HCEC 1CT (cell line): Measurements from ENCODE around the gene HOXB5.

Experiments
- DNase-seq: peaks from one replicate; pipeline ENCODE4 v3.0.0-alpha.2; 2017

Gene HOXB5

DNA sequence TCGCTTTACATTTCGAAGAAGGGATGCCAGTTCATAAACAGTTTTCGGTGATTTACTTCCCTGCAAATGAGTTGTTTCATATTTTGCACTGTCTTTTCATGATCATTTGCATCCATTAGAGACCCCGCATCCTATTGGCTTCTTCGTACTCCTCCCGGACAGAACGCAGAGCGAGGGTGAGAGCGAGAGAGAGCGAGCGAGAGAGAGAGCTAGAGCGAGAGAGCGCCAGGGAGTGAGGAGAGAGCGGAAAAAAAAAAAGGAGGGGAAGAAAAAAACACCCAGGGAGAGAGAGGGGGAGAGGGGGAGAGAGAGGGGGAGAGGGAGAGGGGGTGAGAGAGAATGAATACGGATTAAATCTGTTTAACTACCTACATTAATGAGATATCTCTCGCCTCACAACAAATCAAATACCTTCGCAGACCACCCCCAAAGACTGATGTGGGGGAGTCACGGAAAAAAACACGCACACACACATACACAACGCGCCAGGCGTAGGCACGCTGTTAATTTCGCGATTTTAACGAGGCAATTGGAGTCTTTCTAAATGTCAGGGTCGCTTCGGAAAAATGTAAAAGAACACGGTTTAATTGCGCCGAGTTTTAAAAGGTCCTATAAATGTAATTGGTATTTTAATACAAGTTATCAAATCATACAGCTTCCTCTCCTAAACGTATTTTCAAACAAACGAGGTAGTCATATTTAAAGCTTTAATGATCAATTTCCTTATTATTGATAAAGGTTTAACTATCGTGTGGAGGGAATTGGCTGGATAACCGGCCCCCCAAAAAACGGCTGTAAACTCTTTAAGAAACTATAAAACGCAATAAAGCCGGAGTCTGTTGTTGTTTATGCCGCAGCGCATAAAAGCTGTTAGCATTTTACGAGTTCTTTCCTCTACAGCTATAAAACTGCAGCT lies 21.7 kb upstream of the HOXB5 start, which contains the start of gene HOXB8:
TSS of gene HOXB8 (minus strand) at position 246 of the 916 bp plus-strand sequence. CDS start 588 bp downstream, outside the sequence.
- DNase-seq, result no peak

DNA sequence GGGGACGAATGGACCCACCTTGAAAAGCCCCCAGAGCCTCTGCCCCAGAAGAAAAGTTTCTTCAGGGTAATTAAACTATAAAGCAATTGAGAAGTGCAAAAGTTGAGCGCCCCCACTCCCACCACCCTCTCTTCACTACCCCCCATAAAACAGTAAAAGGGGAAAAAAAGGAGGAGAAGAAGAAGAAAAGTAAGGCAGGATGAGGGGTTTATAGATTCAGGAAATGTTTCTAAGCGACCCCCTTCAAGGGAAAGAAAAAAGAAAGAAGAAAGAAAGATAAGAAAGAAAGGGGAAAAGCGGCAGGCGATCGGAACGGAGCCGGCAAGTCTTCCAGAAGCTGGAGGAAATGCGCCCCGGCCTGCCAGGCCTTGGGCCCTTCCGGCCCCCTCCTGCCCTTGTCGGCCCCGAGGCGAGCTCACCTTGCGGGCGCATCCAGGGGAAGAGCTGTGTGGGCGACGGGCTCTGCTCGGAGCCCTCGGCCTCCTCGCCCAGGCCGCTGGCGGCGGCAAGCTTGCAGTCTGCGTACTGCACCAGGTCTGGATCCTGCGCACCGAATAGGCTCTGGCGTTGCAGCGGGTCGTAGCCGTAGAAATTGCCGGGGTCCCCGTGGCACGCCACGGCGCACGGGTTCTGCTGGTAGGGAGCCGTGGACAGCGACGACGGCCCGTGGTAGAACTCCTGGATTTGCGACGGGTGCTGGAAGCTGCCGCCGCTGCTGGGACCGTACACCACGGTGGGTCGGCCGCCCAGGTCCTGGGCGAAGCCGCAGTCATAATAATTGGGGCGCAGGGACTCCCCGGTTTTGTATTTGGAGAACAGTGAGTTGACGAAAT lies 20.5 kb upstream of the HOXB5 start:
- DNase-seq, result no peak

DNA sequence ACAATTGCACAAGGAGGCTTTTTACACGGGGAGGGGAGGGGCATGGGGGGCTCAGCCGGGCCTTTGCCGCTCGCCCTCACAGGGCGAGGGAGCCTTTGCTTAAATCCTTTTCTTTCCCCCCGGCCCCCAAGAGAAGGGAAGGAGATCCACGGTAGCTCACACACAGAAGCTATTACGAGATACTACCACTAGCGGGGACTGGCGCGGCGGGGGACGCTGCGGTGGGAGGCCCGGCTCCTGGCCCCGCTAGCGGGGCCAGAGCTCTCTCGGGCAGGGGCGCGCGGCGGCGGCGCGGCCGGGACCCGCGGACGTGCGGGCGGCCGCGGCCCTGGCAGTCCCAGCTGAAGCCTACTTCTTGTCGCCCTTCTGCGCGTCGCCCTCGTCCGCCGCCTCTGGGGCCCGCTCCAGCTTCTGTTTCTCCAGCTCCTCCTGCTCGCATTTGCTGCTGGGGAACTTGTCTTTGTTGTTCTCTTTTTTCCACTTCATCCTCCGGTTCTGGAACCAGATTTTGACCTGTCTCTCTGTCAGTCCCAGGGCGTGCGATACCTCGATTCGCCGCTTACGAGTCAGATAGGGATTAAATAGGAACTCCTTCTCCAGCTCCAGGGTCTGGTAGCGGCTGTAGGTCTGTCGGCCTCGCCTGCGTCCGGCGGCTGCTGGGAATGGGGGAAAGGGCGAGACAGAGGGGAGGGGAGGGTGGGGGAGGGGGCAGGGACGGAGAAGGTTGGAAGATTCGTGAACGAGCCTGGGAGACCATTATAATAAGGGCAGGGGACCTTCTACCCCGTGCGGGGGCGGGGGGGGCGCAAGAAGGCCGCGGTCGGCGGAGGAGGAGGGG lies 19.5 kb upstream of the HOXB5 start:
- DNase-seq, result peak; percentile 60

DNA sequence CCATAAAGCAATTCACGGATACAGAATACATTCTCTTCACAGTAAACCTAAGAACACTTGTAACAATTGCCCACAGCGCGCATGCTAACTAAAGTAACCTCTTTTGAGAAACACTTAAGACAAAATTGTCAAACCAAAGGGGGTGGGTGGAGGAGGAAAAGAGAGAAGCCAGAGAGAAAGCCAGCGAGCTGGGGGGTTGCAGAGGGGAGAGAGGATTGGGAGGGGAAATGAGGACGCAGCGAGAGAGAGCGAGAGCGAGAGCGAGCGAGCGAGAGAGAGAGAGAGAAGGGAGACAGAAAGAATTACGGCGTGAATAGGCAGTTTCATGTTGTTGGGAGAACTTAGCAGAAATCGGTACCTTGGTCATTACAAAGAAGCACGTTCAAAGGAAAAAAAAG lies 18.9 kb upstream of the HOXB5 start:
- no peak for DNase-seq

DNA sequence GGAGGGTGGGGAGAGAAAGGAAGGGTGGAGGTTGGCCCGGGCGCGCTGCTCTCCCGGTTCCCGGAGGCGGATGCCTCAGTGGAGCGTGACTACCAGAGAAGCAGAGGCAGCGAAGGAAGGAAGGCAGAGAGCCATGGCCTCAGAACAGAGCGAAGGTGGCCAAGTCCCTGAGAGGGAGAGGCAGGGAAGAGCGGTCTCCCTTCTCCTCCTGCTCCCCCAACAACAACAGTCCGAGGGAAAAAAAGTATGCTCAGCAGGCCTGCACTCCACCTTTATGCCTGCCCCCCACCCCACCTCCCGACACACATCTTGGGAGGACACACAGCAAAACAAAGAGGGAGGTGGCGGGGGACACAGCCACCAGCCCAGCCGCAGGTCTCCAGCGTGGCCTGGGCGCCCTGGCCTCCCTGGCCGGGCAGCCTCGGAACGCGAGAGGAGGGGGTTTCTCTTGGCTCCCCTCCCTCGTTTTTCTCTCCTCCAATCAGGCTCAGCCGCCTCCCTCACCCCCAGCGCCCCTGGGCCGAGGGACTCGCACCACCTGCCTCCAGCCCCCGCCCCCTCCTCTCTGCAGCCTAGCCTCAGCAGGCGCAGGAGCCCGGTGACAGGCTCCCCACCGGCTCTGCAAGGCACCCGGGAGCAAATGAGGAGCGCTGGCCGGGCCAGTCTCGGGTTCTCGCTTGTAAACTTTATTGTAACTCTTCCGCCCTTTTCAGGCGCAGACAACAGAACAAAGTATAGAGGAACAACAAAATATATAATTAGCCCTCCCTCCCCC lies 18.3 kb upstream of the HOXB5 start:
- no peak for DNase-seq

DNA sequence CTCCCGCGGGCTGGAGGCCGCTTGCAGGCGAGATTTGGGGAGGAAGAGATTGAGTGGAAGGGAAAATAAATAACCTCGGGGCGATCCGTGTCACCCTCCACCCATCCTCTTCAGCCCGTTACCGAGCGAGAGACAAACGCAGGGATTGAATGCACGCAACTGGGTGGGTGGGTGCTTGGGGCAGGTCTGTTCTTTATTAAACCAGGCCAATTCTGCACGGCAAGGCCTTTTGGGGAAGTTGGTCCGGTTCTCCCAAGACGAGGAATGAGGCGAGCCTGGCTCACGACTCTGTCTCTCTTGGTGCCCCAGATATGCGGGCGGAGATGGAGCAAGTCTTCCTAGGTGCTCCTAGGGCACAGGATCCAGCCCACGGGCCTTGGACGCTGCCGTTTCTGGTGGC lies 17.6 kb upstream of the HOXB5 start:
- peak; percentile 23 for DNase-seq

DNA sequence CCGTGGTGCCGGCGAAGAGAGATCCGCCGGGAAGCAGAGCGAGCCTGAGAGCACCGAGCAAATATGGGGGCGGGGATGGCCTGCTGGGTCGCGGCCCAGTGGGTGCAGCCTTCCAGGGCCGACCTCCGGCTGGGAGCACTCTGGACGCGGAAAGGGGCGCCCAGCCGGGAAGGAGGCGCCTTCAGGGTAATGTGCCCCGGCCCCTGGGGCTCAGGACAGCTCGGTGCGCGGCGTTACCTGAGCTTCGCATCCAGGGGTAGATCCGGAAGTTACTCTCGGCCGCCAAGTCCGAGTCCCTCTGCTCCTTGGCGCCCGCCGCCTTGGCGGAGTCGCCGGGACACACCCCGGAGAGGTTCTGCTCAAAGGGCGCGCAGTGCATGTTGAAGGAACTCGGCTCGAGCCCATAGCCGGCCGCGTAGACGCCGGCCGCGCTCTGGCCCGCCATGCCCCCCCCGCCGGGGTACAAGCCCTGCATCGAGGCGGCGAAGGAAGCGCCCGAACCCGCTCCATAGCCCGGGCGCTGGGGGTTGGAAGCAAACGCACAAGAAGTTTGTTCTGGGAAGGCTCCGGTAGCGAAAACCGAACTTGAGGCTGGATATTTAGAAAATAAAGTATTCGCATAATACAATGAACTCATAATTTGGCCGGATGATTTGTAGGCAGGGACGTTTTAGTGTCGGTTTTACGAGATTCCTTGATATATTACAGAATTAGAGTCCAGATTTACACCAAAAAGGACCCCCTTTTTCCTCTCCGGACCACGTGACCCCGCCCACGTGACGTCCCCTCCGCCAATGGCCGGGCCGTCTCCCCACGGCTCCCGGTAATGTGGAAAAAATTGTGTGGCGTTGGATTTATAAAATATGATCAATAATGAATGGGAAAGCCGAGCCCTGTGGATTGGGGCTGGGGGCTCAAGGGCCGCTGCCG lies 17.0 kb upstream of the HOXB5 start, which contains the start of gene HOXB7:
TSS of gene HOXB7 (minus strand) at position 736 of the 930 bp plus-strand sequence. CDS start at position 637, 99 bp downstream.
- peak; percentile 66 for DNase-seq

DNA sequence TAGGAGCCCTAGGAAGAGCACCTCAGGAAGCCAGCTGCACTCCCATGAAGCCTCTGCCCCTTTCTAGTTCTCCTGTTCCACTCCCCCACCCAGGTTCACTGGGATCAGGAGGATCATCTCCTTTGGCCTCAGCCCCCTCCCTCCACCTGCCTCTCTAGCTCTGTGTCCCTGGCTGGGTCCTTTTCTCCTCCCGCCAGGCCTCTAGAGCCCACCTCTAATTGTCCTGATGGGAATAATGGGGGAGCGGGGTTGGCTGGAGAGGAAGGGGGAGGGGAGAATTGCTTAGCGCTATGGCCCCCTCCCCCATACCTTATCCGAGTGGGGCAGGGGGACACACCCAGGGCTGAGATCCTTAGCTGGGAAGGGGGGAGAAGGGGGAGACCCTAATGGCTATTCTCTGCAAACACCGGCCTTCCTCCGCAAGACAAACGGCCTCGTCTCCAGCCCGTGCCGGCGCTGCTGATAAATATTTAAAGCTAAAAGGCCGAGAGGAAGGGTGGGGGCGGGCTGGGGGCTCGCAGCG lies 16.2 kb upstream of the HOXB5 start:
- no peak for DNase-seq

DNA sequence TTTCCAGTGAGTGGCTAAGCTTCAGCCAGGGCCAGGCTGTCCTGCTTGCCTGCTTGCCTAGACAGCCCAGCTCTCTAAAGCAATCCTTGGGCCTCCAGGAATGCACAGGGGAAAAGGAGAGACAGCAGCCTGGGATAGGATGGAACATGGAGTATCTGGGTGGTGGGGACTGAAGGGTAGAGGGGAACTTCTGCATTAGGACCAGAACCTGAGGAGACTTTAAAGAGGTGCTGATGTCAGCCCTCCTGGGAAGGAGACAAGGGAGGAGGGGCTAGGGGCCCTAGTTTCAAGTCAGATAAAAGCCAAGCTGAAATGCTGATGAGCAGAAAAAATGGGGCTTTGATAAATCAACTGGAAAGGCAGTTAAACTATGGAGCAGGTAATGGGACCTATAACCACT lies 15.5 kb upstream of the HOXB5 start:
- DNase-seq, result no peak

DNA sequence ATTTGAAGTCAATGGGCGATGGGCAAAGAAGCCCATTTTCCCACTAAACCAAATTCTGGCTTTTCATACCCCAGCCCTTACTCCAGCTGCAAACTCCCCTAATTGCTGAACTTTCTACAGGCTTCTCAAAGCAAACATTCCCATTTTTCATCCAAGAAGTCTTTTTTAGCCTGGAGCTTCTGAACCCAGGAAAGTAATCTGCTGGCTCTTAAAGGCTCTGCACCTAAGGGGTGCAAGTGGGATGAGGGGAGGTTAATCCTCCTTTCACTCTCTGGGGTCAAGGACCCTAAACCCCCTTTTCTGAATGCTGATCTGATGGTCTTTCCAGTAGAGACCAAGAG lies 14.9 kb upstream of the HOXB5 start:
- DNase-seq, result no peak

DNA sequence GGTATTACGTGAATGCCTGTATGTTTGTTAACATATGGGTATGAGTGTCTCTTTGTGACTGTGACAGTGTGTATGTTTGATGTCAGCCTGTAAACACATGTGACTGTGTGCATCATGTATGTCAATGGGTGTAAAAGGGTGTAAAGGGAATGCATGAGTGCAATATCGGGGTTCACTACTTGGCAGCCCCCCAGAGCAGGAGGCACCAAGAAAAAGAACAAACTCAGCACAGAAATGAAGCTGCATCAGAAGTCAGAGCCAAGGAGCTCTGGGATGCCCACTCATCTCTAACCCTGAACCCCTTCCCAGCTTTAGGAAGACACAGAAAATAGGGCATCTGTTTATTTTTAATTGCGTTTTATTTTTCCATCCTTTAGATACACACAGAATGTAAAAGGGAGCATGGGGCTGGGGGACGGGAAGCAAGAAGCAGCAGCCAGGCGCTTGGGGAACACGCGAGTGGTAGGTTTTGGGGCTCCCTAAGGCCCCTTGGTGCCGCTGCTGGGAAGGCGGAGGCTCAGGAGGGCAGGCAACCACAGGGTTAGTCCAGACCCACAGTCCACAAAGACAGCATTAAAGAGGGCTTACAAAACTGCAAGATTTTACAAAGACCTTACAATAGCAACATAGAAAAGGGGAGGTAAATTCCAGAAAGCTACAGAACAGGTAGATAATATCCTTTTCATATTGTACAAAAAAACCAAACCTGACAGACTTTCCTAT lies 13.5 kb upstream of the HOXB5 start:
- DNase-seq, result no peak

DNA sequence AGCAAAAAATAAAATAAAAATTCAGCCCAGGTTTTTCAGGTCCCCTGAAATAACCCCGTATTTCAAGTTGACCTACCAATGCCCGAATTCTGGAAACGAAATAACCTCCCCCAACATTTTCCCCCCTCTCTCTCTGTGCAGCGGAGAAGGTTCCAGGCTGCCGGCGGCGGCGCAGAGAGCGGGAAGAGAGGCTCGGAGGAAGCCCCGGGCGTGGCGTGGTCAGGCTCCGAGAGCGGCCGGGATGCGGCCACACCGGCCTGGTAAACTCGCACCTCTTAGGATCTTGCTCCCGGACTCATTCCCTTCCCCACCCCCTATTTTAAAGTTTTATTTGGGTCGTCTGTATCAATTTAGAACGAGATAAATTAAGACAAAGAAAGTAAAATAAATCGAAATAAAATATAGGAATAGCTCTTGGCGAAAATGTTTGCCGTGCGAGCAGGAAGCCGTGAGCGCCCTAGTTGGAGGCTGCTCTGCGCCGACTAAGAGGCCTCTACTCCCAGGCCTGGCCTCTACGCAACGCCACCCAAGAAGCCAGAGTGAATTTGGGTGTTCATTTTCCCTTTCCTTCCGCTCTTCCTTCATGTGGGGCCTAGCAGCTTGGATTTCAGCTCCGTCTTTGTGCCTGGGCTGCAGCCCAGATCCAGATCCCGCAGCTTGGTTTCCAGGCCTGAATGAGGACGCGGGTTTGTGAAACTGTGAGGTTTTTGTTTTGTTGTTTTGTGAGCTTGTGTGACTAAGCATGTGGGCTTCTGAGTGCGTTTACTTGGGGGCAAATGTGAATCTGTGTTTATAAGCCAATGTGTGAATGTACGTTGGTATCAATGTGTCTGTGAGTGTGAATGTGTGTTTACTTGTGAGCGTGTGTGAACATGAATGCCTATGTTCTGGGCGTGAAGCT lies 12.7 kb upstream of the HOXB5 start:
- no peak for DNase-seq

DNA sequence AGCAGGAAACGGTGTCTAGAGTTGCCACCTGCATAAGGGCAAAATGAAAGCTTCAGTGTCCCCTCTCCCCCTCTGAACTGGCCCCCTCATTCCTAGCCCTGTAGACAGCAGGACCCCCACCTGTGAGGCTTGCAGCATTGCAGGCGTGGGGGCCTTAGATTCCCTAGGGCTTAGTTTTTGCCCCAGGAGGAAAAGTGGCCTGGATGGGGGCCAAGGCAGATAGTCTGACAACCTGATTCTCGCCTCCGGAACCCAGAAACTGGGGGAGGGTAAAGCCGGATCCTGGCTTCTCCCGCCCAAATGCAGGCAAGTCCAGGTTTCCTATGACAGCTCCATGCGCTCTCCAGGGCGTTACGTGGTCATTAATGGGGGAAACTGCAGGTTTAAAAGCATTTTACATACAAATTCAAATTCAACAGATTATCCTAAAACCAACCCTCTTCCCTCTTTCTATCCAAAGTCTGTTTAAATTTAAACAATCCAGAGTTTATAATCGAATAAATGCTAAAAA lies 11.9 kb upstream of the HOXB5 start:
- DNase-seq, result no peak

DNA sequence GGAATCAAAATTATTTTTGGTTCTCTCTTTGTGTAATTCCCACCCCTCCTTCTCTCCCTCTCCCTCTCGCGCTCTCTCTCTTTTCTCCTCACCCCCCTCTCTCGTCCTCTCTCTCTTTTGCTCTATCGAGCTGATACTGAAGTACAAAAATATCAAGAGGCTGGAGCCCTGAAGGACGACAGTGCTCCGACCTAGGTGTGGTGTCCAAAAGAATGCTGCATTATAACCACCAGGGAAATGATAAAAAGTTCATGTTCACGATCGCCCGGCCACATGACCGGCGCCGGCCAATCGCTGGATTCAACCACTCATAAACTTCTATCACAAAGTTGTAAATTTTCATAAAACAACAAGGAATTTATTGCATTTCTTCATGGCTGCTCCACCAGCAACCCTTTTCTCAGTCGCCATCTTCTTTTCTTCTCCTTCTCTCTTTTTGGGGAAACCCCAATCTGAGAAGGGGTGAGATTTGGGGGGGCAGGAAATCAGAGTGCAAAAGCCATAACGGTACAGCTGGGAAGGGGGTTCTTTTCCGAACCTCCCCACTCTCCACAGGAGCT lies 11.3 kb upstream of the HOXB5 start, which contains the start of gene HOXB6:
TSS of gene HOXB6 (minus strand) at position 217 of the 560 bp plus-strand sequence. CDS start 6,836 bp downstream, outside the sequence.
- peak; percentile 47 for DNase-seq

DNA sequence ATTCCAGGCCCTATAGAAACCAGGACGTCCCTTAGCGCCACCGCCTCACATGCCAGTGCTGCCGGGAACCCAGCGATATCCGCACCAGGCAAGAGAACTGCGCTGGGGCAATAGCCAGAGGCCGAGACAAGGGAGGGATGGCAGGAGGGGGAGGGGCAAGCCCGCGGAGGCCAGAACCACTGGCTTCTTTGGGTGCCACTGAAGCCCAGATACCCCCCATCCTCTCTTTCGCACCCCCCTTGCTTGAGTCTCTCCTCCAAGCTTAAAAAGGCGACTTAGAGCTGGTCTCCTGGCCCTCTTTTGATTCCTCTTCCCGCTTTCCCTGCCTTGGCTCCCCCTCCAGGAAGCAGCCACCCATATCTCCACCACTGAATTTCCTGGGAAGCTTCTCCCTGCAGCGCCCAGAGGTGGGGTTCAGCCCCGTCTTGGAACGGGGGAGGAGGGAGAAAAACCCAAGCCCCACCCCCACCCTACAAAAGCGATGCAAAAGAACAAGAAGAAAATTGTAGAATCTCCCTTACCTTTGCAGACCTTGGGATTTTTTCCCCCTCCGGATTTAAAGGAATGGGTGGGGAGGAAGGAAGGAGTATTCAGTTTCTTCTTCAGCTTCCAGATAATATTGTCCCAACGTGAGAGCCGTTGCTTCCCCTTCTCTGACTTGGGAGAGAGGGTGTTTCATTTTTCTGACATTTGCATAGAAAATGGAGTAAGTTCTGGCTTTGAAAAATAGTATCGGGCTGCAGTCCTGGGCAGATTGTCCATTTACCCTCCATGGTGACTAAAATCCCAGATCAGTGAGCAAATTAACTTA lies 10.6 kb upstream of the HOXB5 start:
- peak; percentile 58 for DNase-seq

DNA sequence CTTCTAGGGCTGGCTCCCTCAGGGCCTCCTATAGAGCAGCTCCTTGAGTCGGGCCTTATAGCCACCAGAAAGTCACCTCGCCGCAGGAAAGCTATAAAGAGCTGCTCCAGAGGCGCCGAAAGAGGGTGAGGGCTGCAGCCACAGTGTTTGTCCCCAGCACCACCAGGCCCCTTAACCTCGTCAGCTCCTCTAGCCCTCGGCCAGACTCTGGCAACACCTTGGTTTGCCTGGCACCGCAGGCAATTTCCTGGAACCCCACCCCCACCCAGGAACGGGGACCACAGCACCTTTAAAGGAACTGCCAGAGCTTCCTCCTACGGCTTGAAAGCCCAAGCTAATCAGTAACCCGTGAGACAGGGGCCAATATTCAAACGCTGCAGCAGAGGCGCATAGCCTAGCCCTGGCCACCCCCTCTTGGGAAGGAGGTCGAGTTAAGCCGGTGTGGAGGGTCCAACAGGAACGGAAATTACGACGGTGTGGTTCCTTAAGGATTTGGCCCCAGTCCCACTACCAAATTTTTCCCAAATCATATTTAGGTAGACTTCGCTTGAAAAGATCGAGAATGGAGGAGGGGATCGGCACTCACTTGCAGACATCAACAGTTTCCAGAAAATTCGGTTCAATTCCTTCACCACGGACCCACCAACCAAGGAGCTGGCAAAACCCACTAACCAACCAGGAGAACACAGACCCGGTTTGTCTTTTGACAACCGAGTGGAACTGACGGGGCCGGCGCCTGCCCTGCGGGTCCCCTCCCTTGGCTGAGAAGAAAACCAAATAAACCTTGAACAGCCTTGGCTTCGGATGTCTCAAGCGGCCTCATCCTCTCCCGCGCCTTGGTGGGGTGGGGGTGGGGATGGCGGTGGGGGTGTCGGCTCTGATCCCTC lies 8.2 kb upstream of the HOXB5 start:
- DNase-seq, result no peak
